HCT116 (cell line): ENCODE data around the gene ATP5PO. TPM values are rescaled to one million over a fixed set of nuclear protein-coding genes. Genes with fewer than 3 reads are reported as not detected.

Experiments used
- ATAC-seq: fragments of 200-7000 bp; cut with Tn5 transposase; 2 replicates; pipeline ENCODE4 v1.9.1; 2020; ENCODE audit warnings: mild to moderate bottlenecking, moderate library complexity
- BruUV-seq: library from RNA; stranded (reverse); fragments of 400-500 nt; replicated peaks from 2 replicates; lab custom pipeline; 2021; lab: Mats Ljungman, UMichigan
- CTCF ChIA-PET: fragments of 300-600 bp; sonication (Branson Sonifier 250); formaldehyde crosslinking; loops from one replicate; lab custom pipeline; 2021; ENCODE audit warnings: antibody characterized with exemption; lab: Charles Lee
- POLR2A ChIA-PET: fragments of 300-600, 350-600 bp; sonication (Branson Sonifier 250); formaldehyde crosslinking; loops from one replicate; lab custom pipeline; 2021; ENCODE audit warnings: antibody characterized with exemption; lab: Charles Lee
- RAD21 ChIA-PET, 2 experiments: fragments of 300-600 bp; sonication (Branson Sonifier 250); formaldehyde crosslinking; loops; one replicate each; lab custom pipeline; 2023; ENCODE audit warnings: low total read pairs in 2 of 2; ENCODE audit not compliant: uncharacterized antibody in 2 of 2, unreplicated experiment in 2 of 2, low non-redundant PET in 1 of 2; lab: Charles Lee
- DNase-seq: peaks from one replicate; pipeline ENCODE4 v3.0.0-alpha.2; 2010; ENCODE audit warnings: low read depth, low spot score
- H2AFZ ChIP-seq: fragments of 200-600 bp; shearing (Covaris generic), sonication (generic); 2 replicates; pipeline ENCODE4 v1.6.1; 2017; ENCODE audit warnings: low read depth, mixed run types, mixed read lengths, antibody characterized with exemption, low read length; ENCODE audit not compliant: poor library complexity, severe bottlenecking
- H3K27ac ChIP-seq: 2 replicates; pipeline ENCODE4 v1.5.1; 2012; ENCODE audit warnings: low read depth, low read length
- H3K27me3 ChIP-seq: fragments of 200-600 bp; sonication (generic); 2 replicates; pipeline ENCODE4 v1.6.1; 2016; ENCODE audit warnings: mixed run types, low read length, mixed read lengths; ENCODE audit not compliant: insufficient read depth
- H3K36me3 ChIP-seq, 2 experiments: fragments of 200-500 bp in 1 of 2; fragments of 200-600 bp in 1 of 2; sonication (Bioruptor generic) in 1 of 2; sonication (generic) in 1 of 2; 2 replicates each; pipeline versions ENCODE4 v1.5.1 to v1.6.1; 2014 to 2016; ENCODE audit warnings: low read length in 2 of 2, inconsistent platforms in 1 of 2, mixed read lengths in 1 of 2, mixed run types in 1 of 2; ENCODE audit not compliant: insufficient read depth in 2 of 2, control insufficient read depth in 1 of 2
- H3K4me1 ChIP-seq, 2 experiments: fragments of 200-600 bp in 1 of 2; sonication (generic) in 1 of 2; 2 replicates each; pipeline versions ENCODE4 v1.5.1 to v1.6.1; 2012 to 2017; ENCODE audit warnings: low read length in 2 of 2, inconsistent platforms in 1 of 2, mild to moderate bottlenecking in 1 of 2, mixed read lengths in 1 of 2, mixed run types in 1 of 2, moderate library complexity in 1 of 2; ENCODE audit not compliant: insufficient read depth in 2 of 2, control insufficient read depth in 1 of 2
- H3K4me2 ChIP-seq: fragments of 200-600 bp; sonication (generic); 2 replicates; pipeline ENCODE4 v1.6.1; 2017; ENCODE audit warnings: mixed run types, low read length, mixed read lengths
- H3K4me3 ChIP-seq, 2 experiments: fragments of 200-600 bp in 1 of 2; sonication (generic) in 1 of 2; replicated peaks in 1 of 2; 2 replicates each; pipeline ENCODE4 v1.5.1; 2011 to 2016; ENCODE audit warnings: low read length in 2 of 2, control low read depth in 1 of 2, low read depth in 1 of 2, mild to moderate bottlenecking in 1 of 2, mixed read lengths in 1 of 2, mixed run types in 1 of 2
- H3K79me2 ChIP-seq: fragments of 200-600 bp; sonication (generic); 2 replicates; pipeline ENCODE4 v1.6.1; 2017; ENCODE audit warnings: mild to moderate bottlenecking, mixed run types, low read length, moderate library complexity, mixed read lengths; ENCODE audit not compliant: insufficient read depth
- H3K9ac ChIP-seq: fragments of 200-600 bp; sonication (generic); 2 replicates; pipeline ENCODE4 v1.6.1; 2016; ENCODE audit warnings: low read length, mixed read lengths
- H3K9me2 ChIP-seq: fragments of 200-600 bp; sonication (generic), shearing (Covaris generic); 2 replicates; pipeline ENCODE4 v1.6.1; 2017; ENCODE audit warnings: mixed run types, mild to moderate bottlenecking, moderate library complexity; ENCODE audit not compliant: insufficient read depth
- H3K9me3 ChIP-seq, 2 experiments: fragments of 200-500 bp in 1 of 2; fragments of 200-600 bp in 1 of 2; sonication (Bioruptor generic) in 1 of 2; sonication (generic) in 1 of 2; 2 replicates each; pipeline ENCODE4 v1.6.1; 2014 to 2017; ENCODE audit warnings: low read length in 2 of 2, mixed read lengths in 2 of 2, inconsistent platforms in 1 of 2, low read depth in 1 of 2, mild to moderate bottlenecking in 1 of 2, mixed run types in 1 of 2, moderate library complexity in 1 of 2; ENCODE audit not compliant: control insufficient read depth in 1 of 2, insufficient read depth in 1 of 2
- H4K20me1 ChIP-seq: fragments of 200-600 bp; sonication (generic), shearing (Covaris generic); 2 replicates; pipeline ENCODE4 v1.6.1; 2017; ENCODE audit warnings: mixed run types, mild to moderate bottlenecking, moderate library complexity; ENCODE audit not compliant: insufficient read depth
- CBX3 ChIP-seq: IDR thresholded peaks from 2 replicates; pipeline ENCODE4 v1.6.1; 2012; ENCODE audit warnings: low read depth
- EGR1 ChIP-seq: IDR thresholded peaks from 2 replicates; pipeline ENCODE4 v1.6.1; 2012; ENCODE audit warnings: low read depth
- EZH2phosphoT487 ChIP-seq: fragments of 200-600 bp; IDR thresholded peaks from 2 replicates; pipeline ENCODE4 v1.6.1; 2018; ENCODE audit warnings: antibody characterized with exemption, borderline replicate concordance
- SIN3A ChIP-seq: IDR thresholded peaks from 2 replicates; pipeline ENCODE4 v1.6.1; 2012; ENCODE audit warnings: low read depth
- SP1 ChIP-seq: IDR thresholded peaks from 2 replicates; pipeline ENCODE4 v1.6.1; 2012; ENCODE audit warnings: low read depth
- TCF7L2 ChIP-seq: IDR thresholded peaks from 2 replicates; pipeline ENCODE4 v1.7.0; 2011; ENCODE audit warnings: borderline replicate concordance, inconsistent platforms; ENCODE audit not compliant: insufficient read depth, insufficient read length; ENCODE audit errors: extremely low read depth
- ZNF274 ChIP-seq: fragments of 200-500 bp; sonication (Bioruptor generic); IDR thresholded peaks from 2 replicates; pipeline ENCODE4 v1.6.1; 2014; ENCODE audit warnings: mild to moderate bottlenecking, low read depth, low read length, inconsistent platforms
- intact Hi-C: fragments of 100-400 bp; cut with micrococcal nuclease; formaldehyde crosslinking; loops from 2 replicates; pipeline ENCODE4 v1.10.0; 2022
- total RNA-seq: library from RNA; stranded (reverse); gene quantifications from one replicate; pipeline ENCODE4 v1.2.1, GENCODE V29; 2021; ENCODE audit not compliant: unreplicated experiment
- TF ChIP-seq, protein P1 (sequence below): IDR thresholded peaks from 2 replicates; pipeline ENCODE4 v1.6.1; 2012; ENCODE audit warnings: low read depth
- TF ChIP-seq, protein P2 (sequence below): IDR thresholded peaks from 2 replicates; pipeline ENCODE4 v1.6.1; 2012
- TF ChIP-seq, protein P3 (sequence below): IDR thresholded peaks from 2 replicates; pipeline ENCODE4 v1.6.1; 2011; ENCODE audit warnings: mild to moderate bottlenecking, low read length, moderate library complexity; ENCODE audit not compliant: insufficient replicate concordance; ENCODE audit errors: extremely low read depth

Gene ATP5PO
- total RNA-seq, 1 experiment from 2014 or later = 238 TPM

DNA sequence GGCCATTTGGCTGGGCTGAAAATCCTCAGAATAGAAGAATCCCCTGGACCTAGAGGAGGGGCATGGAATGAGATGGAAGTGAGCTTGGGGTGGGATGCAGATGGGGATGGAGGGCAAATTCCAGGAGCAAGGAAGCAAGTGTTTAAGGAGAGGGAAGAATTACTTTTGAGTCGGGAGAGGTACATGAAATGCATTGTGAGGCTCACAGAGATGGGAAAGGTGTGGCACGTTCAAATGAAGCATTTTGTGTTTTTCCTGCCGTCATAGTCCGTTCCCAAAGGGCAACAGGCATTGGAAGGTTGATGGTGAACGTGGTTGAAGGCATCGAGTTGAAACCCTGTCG lies 30.5 kb downstream of the ATP5PO start:
- Histone ChIP-seq H3K9me3 (no peaks in the 10 kb centered on the region), H3K4me1 (no peaks in the 10 kb centered on the region), H3K4me3 (no peak overlapping the region), H3K4me2 (no peak overlapping the region), H3K27ac (no peak overlapping the region), H2AFZ (no peak overlapping the region), H3K27me3 (no peaks in the 10 kb centered on the region; the same call in 1 of the 2 replicates), H3K9me2 (no peaks in the 10 kb centered on the region), H4K20me1 (no peaks in the 10 kb centered on the region), H3K79me2 (no peaks in the 10 kb centered on the region), H3K36me3 (no peaks in the 10 kb centered on the region), H3K9ac (no peak overlapping the region)
- BruUV-seq = no TSS peak
- intact Hi-C loops = no loop called here
- no peak for ATAC-seq
- DNase-seq = no peak
- CTCF ChIA-PET = no interaction called here
- RAD21 ChIA-PET = no interaction called here
- TF ChIP-seq, protein P1, sequence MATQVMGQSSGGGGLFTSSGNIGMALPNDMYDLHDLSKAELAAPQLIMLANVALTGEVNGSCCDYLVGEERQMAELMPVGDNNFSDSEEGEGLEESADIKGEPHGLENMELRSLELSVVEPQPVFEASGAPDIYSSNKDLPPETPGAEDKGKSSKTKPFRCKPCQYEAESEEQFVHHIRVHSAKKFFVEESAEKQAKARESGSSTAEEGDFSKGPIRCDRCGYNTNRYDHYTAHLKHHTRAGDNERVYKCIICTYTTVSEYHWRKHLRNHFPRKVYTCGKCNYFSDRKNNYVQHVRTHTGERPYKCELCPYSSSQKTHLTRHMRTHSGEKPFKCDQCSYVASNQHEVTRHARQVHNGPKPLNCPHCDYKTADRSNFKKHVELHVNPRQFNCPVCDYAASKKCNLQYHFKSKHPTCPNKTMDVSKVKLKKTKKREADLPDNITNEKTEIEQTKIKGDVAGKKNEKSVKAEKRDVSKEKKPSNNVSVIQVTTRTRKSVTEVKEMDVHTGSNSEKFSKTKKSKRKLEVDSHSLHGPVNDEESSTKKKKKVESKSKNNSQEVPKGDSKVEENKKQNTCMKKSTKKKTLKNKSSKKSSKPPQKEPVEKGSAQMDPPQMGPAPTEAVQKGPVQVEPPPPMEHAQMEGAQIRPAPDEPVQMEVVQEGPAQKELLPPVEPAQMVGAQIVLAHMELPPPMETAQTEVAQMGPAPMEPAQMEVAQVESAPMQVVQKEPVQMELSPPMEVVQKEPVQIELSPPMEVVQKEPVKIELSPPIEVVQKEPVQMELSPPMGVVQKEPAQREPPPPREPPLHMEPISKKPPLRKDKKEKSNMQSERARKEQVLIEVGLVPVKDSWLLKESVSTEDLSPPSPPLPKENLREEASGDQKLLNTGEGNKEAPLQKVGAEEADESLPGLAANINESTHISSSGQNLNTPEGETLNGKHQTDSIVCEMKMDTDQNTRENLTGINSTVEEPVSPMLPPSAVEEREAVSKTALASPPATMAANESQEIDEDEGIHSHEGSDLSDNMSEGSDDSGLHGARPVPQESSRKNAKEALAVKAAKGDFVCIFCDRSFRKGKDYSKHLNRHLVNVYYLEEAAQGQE = no peak
- TF ChIP-seq, protein P2, sequence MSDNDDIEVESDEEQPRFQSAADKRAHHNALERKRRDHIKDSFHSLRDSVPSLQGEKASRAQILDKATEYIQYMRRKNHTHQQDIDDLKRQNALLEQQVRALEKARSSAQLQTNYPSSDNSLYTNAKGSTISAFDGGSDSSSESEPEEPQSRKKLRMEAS = no peak
- no peak for TF ChIP-seq SP1
- TF ChIP-seq, protein P3, sequence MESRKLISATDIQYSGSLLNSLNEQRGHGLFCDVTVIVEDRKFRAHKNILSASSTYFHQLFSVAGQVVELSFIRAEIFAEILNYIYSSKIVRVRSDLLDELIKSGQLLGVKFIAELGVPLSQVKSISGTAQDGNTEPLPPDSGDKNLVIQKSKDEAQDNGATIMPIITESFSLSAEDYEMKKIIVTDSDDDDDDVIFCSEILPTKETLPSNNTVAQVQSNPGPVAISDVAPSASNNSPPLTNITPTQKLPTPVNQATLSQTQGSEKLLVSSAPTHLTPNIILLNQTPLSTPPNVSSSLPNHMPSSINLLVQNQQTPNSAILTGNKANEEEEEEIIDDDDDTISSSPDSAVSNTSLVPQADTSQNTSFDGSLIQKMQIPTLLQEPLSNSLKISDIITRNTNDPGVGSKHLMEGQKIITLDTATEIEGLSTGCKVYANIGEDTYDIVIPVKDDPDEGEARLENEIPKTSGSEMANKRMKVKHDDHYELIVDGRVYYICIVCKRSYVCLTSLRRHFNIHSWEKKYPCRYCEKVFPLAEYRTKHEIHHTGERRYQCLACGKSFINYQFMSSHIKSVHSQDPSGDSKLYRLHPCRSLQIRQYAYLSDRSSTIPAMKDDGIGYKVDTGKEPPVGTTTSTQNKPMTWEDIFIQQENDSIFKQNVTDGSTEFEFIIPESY = no peak
- TF ChIP-seq CBX3 = no peak
- no peak for TF ChIP-seq EZH2phosphoT487
- no peak for TF ChIP-seq TCF7L2
- no peak for TF ChIP-seq SIN3A
- TF ChIP-seq EGR1 = no peak
- no peak for TF ChIP-seq ZNF274
- POLR2A ChIA-PET = no interaction called here
